ENCODE data around the gene SMC1B. TPM values are rescaled to one million over a fixed set of nuclear protein-coding genes. Genes with fewer than 3 reads are reported as not detected.

Gene SMC1B
- total and polyA plus RNA-seq, 2 experiments from 2014 or later: 0.10 TPM; not detected in 1

DNA sequence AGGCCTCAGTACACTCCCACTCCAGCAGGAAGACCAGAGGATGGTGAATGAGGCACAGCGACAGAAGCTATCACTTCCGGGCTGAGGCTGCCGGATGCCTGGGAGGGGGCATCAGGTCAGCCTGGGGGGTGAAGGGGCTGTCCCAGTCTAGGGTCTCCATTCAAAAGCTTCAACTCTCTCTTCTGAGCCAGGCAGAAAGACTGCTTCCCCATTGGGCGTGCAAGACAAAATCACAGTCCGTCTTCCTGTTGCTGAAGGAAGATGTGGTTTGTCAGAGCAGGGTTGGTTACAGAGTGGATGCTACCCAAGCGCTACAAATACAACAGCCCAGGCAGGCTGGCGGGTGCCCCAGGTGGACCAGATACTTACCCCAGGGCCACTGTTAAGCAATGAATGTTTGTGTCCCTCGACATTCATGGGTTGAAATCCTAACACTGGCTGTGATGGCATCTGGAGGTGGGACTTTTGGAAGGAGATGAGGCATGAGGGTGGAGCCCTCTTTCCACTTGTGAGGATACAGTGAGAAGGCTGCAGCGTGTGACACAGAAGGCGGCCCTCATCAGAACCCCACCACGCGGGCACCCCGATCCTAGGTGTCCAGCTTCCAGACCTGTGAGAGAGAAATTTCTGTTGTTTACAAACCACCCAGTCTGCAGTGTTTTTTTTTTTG is 116.6 kb downstream of the SMC1B start:
- Mint-ChIP-seq H3K27ac (no peak overlapping the region), H3K27me3 (ENCODE audit: insufficient read depth, low read depth, poor library complexity) (peaks cover 9% of the 10 kb centered on the region), H3K36me3 (ENCODE audit: low read depth) (no peaks in the 10 kb centered on the region), H3K9me3 (no peaks in the 10 kb centered on the region), H3K4me1 (peaks cover 15% of the 10 kb centered on the region), H3K4me3 (no peak overlapping the region)
- H3F3A ChIP-seq (replicated peaks; ENCODE audit: low read depth): no peaks in the 10 kb centered on the region
- DNase-seq (ENCODE audit: low spot score) (no peak), ATAC-seq (no peak)
- no peaks in the 10 kb centered on the region for H3K79me2 ChIP-seq (replicated peaks; ENCODE audit: insufficient read depth)
- H3K4me1 ChIP-seq (ENCODE audit: insufficient read depth): peaks cover 8% of the 10 kb centered on the region; the same call in 1 of the 2 replicates
- H4K20me1 ChIP-seq (replicated peaks; ENCODE audit: insufficient read depth): no peaks in the 10 kb centered on the region
- H3K4me2 ChIP-seq: no peak overlapping the region
- H3K27me3 ChIP-seq (ENCODE audit: insufficient read depth): no peaks in the 10 kb centered on the region
- no peaks in the 10 kb centered on the region for H3K36me3 ChIP-seq (ENCODE audit: insufficient read depth)
- H3K27ac ChIP-seq (ENCODE audit: low read depth): no peak overlapping the region
- H2AFZ ChIP-seq: 0 out of 2 replicates have a peak overlapping the region, but pooled peaks have one; percentile 5
- no peak overlapping the region for H3K4me3 ChIP-seq
- no peaks in the 10 kb centered on the region for H3K9me2 ChIP-seq (ENCODE audit: insufficient read depth)
- TF ChIP-seq POLR2AphosphoS5 (IDR thresholded peaks at IDR 0.05; ENCODE audit: low read depth) (no peak), JUNB (IDR thresholded peaks at IDR 0.05; ENCODE audit: unreplicated experiment) (no peak), CREB1 (CRISPR knock-in tag; IDR thresholded peaks at IDR 0.05; ENCODE audit: low read depth) (no peak), EZH2 (IDR thresholded peaks at IDR 0.05; ENCODE audit: low read depth, unreplicated experiment) (no peak), NANOG (IDR thresholded peaks at IDR 0.05; ENCODE audit: borderline replicate concordance) (no peak), ZNF331 (CRISPR knock-in tag; IDR thresholded peaks at IDR 0.05; ENCODE audit: low read depth) (no peak), STAT1 (IDR thresholded peaks at IDR 0.05; ENCODE audit: unreplicated experiment) (no peak), ZNF114 (CRISPR knock-in tag; IDR thresholded peaks at IDR 0.05) (no peak), EZH2phosphoT487 (IDR thresholded peaks at IDR 0.05; ENCODE audit: unreplicated experiment) (no peak)
- TF ChIP-seq, protein P1, sequence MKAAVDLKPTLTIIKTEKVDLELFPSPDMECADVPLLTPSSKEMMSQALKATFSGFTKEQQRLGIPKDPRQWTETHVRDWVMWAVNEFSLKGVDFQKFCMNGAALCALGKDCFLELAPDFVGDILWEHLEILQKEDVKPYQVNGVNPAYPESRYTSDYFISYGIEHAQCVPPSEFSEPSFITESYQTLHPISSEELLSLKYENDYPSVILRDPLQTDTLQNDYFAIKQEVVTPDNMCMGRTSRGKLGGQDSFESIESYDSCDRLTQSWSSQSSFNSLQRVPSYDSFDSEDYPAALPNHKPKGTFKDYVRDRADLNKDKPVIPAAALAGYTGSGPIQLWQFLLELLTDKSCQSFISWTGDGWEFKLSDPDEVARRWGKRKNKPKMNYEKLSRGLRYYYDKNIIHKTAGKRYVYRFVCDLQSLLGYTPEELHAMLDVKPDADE (IDR thresholded peaks at IDR 0.05): no peak
- TF ChIP-seq, protein P2, sequence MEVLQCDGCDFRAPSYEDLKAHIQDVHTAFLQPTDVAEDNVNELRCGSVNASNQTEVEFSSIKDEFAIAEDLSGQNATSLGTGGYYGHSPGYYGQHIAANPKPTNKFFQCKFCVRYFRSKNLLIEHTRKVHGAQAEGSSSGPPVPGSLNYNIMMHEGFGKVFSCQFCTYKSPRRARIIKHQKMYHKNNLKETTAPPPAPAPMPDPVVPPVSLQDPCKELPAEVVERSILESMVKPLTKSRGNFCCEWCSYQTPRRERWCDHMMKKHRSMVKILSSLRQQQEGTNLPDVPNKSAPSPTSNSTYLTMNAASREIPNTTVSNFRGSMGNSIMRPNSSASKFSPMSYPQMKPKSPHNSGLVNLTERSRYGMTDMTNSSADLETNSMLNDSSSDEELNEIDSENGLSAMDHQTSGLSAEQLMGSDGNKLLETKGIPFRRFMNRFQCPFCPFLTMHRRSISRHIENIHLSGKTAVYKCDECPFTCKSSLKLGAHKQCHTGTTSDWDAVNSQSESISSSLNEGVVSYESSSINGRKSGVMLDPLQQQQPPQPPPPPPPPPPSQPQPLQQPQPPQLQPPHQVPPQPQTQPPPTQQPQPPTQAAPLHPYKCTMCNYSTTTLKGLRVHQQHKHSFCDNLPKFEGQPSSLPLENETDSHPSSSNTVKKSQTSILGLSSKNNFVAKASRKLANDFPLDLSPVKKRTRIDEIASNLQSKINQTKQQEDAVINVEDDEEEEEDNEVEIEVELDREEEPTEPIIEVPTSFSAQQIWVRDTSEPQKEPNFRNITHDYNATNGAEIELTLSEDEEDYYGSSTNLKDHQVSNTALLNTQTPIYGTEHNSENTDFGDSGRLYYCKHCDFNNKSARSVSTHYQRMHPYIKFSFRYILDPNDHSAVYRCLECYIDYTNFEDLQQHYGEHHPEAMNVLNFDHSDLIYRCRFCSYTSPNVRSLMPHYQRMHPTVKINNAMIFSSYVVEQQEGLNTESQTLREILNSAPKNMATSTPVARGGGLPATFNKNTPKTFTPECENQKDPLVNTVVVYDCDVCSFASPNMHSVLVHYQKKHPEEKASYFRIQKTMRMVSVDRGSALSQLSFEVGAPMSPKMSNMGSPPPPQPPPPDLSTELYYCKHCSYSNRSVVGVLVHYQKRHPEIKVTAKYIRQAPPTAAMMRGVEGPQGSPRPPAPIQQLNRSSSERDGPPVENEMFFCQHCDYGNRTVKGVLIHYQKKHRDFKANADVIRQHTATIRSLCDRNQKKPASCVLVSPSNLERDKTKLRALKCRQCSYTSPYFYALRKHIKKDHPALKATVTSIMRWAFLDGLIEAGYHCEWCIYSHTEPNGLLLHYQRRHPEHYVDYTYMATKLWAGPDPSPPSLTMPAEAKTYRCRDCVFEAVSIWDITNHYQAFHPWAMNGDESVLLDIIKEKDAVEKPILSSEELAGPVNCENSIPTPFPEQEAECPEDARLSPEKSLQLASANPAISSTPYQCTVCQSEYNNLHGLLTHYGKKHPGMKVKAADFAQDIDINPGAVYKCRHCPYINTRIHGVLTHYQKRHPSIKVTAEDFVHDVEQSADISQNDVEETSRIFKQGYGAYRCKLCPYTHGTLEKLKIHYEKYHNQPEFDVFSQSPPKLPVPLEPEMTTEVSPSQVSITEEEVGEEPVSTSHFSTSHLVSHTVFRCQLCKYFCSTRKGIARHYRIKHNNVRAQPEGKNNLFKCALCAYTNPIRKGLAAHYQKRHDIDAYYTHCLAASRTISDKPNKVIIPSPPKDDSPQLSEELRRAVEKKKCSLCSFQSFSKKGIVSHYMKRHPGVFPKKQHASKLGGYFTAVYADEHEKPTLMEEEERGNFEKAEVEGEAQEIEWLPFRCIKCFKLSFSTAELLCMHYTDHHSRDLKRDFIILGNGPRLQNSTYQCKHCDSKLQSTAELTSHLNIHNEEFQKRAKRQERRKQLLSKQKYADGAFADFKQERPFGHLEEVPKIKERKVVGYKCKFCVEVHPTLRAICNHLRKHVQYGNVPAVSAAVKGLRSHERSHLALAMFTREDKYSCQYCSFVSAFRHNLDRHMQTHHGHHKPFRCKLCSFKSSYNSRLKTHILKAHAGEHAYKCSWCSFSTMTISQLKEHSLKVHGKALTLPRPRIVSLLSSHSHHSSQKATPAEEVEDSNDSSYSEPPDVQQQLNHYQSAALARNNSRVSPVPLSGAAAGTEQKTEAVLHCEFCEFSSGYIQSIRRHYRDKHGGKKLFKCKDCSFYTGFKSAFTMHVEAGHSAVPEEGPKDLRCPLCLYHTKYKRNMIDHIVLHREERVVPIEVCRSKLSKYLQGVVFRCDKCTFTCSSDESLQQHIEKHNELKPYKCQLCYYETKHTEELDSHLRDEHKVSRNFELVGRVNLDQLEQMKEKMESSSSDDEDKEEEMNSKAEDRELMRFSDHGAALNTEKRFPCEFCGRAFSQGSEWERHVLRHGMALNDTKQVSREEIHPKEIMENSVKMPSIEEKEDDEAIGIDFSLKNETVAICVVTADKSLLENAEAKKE (CRISPR knock-in tag; IDR thresholded peaks at IDR 0.05): no peak
- TF ChIP-seq, protein P3, sequence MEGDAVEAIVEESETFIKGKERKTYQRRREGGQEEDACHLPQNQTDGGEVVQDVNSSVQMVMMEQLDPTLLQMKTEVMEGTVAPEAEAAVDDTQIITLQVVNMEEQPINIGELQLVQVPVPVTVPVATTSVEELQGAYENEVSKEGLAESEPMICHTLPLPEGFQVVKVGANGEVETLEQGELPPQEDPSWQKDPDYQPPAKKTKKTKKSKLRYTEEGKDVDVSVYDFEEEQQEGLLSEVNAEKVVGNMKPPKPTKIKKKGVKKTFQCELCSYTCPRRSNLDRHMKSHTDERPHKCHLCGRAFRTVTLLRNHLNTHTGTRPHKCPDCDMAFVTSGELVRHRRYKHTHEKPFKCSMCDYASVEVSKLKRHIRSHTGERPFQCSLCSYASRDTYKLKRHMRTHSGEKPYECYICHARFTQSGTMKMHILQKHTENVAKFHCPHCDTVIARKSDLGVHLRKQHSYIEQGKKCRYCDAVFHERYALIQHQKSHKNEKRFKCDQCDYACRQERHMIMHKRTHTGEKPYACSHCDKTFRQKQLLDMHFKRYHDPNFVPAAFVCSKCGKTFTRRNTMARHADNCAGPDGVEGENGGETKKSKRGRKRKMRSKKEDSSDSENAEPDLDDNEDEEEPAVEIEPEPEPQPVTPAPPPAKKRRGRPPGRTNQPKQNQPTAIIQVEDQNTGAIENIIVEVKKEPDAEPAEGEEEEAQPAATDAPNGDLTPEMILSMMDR (conservative IDR thresholded peaks at IDR 0.05; ENCODE audit: low read depth in 2 of 2): no peak
- TF ChIP-seq, protein P4, sequence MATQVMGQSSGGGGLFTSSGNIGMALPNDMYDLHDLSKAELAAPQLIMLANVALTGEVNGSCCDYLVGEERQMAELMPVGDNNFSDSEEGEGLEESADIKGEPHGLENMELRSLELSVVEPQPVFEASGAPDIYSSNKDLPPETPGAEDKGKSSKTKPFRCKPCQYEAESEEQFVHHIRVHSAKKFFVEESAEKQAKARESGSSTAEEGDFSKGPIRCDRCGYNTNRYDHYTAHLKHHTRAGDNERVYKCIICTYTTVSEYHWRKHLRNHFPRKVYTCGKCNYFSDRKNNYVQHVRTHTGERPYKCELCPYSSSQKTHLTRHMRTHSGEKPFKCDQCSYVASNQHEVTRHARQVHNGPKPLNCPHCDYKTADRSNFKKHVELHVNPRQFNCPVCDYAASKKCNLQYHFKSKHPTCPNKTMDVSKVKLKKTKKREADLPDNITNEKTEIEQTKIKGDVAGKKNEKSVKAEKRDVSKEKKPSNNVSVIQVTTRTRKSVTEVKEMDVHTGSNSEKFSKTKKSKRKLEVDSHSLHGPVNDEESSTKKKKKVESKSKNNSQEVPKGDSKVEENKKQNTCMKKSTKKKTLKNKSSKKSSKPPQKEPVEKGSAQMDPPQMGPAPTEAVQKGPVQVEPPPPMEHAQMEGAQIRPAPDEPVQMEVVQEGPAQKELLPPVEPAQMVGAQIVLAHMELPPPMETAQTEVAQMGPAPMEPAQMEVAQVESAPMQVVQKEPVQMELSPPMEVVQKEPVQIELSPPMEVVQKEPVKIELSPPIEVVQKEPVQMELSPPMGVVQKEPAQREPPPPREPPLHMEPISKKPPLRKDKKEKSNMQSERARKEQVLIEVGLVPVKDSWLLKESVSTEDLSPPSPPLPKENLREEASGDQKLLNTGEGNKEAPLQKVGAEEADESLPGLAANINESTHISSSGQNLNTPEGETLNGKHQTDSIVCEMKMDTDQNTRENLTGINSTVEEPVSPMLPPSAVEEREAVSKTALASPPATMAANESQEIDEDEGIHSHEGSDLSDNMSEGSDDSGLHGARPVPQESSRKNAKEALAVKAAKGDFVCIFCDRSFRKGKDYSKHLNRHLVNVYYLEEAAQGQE (IDR thresholded peaks at IDR 0.05; ENCODE audit: unreplicated experiment): no peak
